Mesendoderm (in vitro differentiated cells): ENCODE data around the gene CYP26B1.
A peak's percentile ranks its signal among the peaks of the same experiment; 100 is the strongest.

Experiments
- DNase-seq: peaks from one replicate; pipeline ENCODE4 v3.0.0; 2013
- H2AK5ac ChIP-seq: 2 replicates; pipeline ENCODE4 v1.6.1; 2013; ENCODE audit warnings: low read length, inconsistent platforms
- H2BK120ac ChIP-seq: 2 replicates; pipeline ENCODE4 v1.6.1; 2013; ENCODE audit warnings: low read depth, mild to moderate bottlenecking, low read length, moderate library complexity, mixed read lengths
- H2BK15ac ChIP-seq: replicated peaks from 2 replicates; pipeline ENCODE4 v1.6.1; 2013; ENCODE audit warnings: low read depth, mild to moderate bottlenecking, moderate library complexity
- H2BK5ac ChIP-seq: 2 replicates; pipeline ENCODE4 v1.6.1; 2013; ENCODE audit warnings: low read length, inconsistent platforms
- H3K18ac ChIP-seq: 2 replicates; pipeline ENCODE4 v1.6.1; 2013; ENCODE audit warnings: mild to moderate bottlenecking, low read length, mixed read lengths
- H3K23ac ChIP-seq: one replicate; pipeline ENCODE4 v1.6.1; 2013; ENCODE audit warnings: low read length
- H3K27ac ChIP-seq: 2 replicates; pipeline ENCODE4 v1.5.1; 2013; ENCODE audit warnings: low read depth, mild to moderate bottlenecking, inconsistent platforms, low read length, moderate library complexity
- H3K27me3 ChIP-seq: 2 replicates; pipeline ENCODE4 v1.6.1; 2013; ENCODE audit warnings: low read length, control low read depth, mild to moderate bottlenecking, inconsistent platforms; ENCODE audit not compliant: insufficient read depth, poor library complexity
- H3K36me3 ChIP-seq: 2 replicates; pipeline ENCODE4 v1.6.1; 2013; ENCODE audit warnings: low read length, inconsistent platforms; ENCODE audit not compliant: control insufficient read depth, insufficient read depth
- H3K4ac ChIP-seq: one replicate; pipeline ENCODE4 v1.6.1; 2013; ENCODE audit warnings: low read depth, mild to moderate bottlenecking, low read length, moderate library complexity
- H3K4me1 ChIP-seq: 2 replicates; pipeline ENCODE4 v1.6.1; 2013; ENCODE audit warnings: low read depth, low read length, inconsistent platforms; ENCODE audit not compliant: control insufficient read depth
- H3K4me2 ChIP-seq: 2 replicates; pipeline ENCODE4 v1.6.1; 2013; ENCODE audit warnings: low read length
- H3K4me3 ChIP-seq: 2 replicates; pipeline ENCODE4 v1.5.1; 2013; ENCODE audit warnings: mild to moderate bottlenecking, low read length
- H3K56ac ChIP-seq: one replicate; pipeline ENCODE4 v1.6.1; 2013; ENCODE audit warnings: low read length
- H3K79me1 ChIP-seq: 2 replicates; pipeline ENCODE4 v1.6.1; 2013; ENCODE audit warnings: low read length, inconsistent platforms
- H3K79me2 ChIP-seq: 2 replicates; pipeline ENCODE4 v1.6.1; 2013; ENCODE audit warnings: mild to moderate bottlenecking, low read length; ENCODE audit not compliant: control insufficient read depth, insufficient read depth
- H3K9ac ChIP-seq: 2 replicates; pipeline ENCODE4 v1.6.1; 2013; ENCODE audit warnings: low read length, inconsistent platforms
- H4K5ac ChIP-seq: one replicate; pipeline ENCODE4 v1.6.1; 2013; ENCODE audit warnings: low read length
- H4K8ac ChIP-seq: one replicate; pipeline ENCODE4 v1.6.1; 2013; ENCODE audit warnings: low read depth, mild to moderate bottlenecking, control low read depth, low read length, moderate library complexity
- WGBS: extraction: QIAGEN DNeasy Blood & Tissue Kit; methylation state at CpG from one replicate; pipeline ENCODE4 v1.1.7; 2013; ENCODE audit warnings: low lambda C conversion rate, missing lambda C conversion rate; ENCODE audit not compliant: insufficient coverage; ENCODE audit errors: extremely low coverage; 5-methylcytosine and 5-hydroxymethylcytosine counted together

CYP26B1 gene

GRCh38 chr2:72183016-72183415 lies 35.4 kb upstream of the CYP26B1 start:
- Histone ChIP-seq H4K5ac (no peak overlapping the region), H3K27me3 (no peaks in the 10 kb centered on the region), H3K36me3 (no peaks in the 10 kb centered on the region), H2BK15ac (no peak overlapping the region), H3K79me2 (no peaks in the 10 kb centered on the region), H3K56ac (no peak overlapping the region), H3K9ac (no peak overlapping the region), H4K8ac (no peak overlapping the region), H3K18ac (no peak overlapping the region), H3K4me1 (no peaks in the 10 kb centered on the region), H2BK120ac (no peak overlapping the region), H3K27ac (no peak overlapping the region), H3K79me1 (no peaks in the 10 kb centered on the region), H3K4ac (no peak overlapping the region), H3K4me2 (no peak overlapping the region), H2BK5ac (no peak overlapping the region), H3K4me3 (no peak overlapping the region), H3K23ac (no peak overlapping the region), H2AK5ac (no peak overlapping the region)
- DNase-seq, result no peak

GRCh38 chr2:72182547-72182946 lies 34.9 kb upstream of the CYP26B1 start:
- Histone ChIP-seq H3K79me2 (no peaks in the 10 kb centered on the region), H3K9ac (no peak overlapping the region), H2BK5ac (no peak overlapping the region), H3K4me3 (no peak overlapping the region), H3K18ac (no peak overlapping the region), H3K4me1 (no peaks in the 10 kb centered on the region), H2BK120ac (no peak overlapping the region), H2AK5ac (no peak overlapping the region), H3K23ac (no peak overlapping the region), H3K27ac (no peak overlapping the region), H3K27me3 (no peaks in the 10 kb centered on the region), H3K4ac (no peak overlapping the region), H4K8ac (no peak overlapping the region), H2BK15ac (no peak overlapping the region), H3K36me3 (no peaks in the 10 kb centered on the region), H3K79me1 (no peaks in the 10 kb centered on the region), H4K5ac (no peak overlapping the region), H3K56ac (no peak overlapping the region), H3K4me2 (no peak overlapping the region)
- DNase-seq, result no peak
- no CpG with 5 or more reads among the region's 4 CpGs for WGBS

GRCh38 chr2:72181616-72182015 lies 34.0 kb upstream of the CYP26B1 start:
- peak; percentile 71 for DNase-seq
- Histone ChIP-seq H3K23ac (no peak overlapping the region), H3K27ac (peak overlapping the region; percentile 29), H2AK5ac (no peak overlapping the region), H3K18ac (no peak overlapping the region), H3K36me3 (no peaks in the 10 kb centered on the region), H3K79me2 (no peaks in the 10 kb centered on the region), H3K9ac (no peak overlapping the region), H3K27me3 (no peaks in the 10 kb centered on the region), H3K4me3 (no peak overlapping the region), H2BK5ac (no peak overlapping the region), H3K4me2 (no peak overlapping the region), H4K5ac (no peak overlapping the region), H4K8ac (no peak overlapping the region), H3K4ac (no peak overlapping the region), H3K79me1 (no peaks in the 10 kb centered on the region), H2BK15ac (no peak overlapping the region), H3K4me1 (no peaks in the 10 kb centered on the region), H2BK120ac (no peak overlapping the region), H3K56ac (no peak overlapping the region)
- no CpG with 5 or more reads among the region's 2 CpGs for WGBS

GRCh38 chr2:72180351-72180750 lies 32.7 kb upstream of the CYP26B1 start:
- no peaks in the 10 kb centered on the region for H3K79me1 ChIP-seq
- H2BK5ac ChIP-seq, result no peak overlapping the region
- H3K36me3 ChIP-seq, result no peaks in the 10 kb centered on the region
- no peak overlapping the region for H3K4me2 ChIP-seq
- no peaks in the 10 kb centered on the region for H3K79me2 ChIP-seq
- no peak overlapping the region for H2BK120ac ChIP-seq
- H3K4me3 ChIP-seq, result no peak overlapping the region
- no peak overlapping the region for H2AK5ac ChIP-seq
- no peak for DNase-seq
- no peak overlapping the region for H3K27ac ChIP-seq
- no peak overlapping the region for H3K23ac ChIP-seq
- no peak overlapping the region for H3K56ac ChIP-seq
- H4K5ac ChIP-seq, result no peak overlapping the region
- no peak overlapping the region for H3K4ac ChIP-seq
- H3K4me1 ChIP-seq, result no peaks in the 10 kb centered on the region
- no peak overlapping the region for H3K9ac ChIP-seq
- H4K8ac ChIP-seq, result no peak overlapping the region
- no peaks in the 10 kb centered on the region for H3K27me3 ChIP-seq
- WGBS, result no CpG with 5 or more reads among the region's 1 CpG
- no peak overlapping the region for H3K18ac ChIP-seq
- no peak overlapping the region for H2BK15ac ChIP-seq

- no peak overlapping the region for H2BK120ac ChIP-seq
- H3K9ac ChIP-seq, result no peak overlapping the region
- no peaks in the 10 kb centered on the region for H3K79me1 ChIP-seq
- no peaks in the 10 kb centered on the region for H3K79me2 ChIP-seq
- H3K27ac ChIP-seq, result no peak overlapping the region
- H3K4me2 ChIP-seq, result no peak overlapping the region
- no peak overlapping the region for H3K4ac ChIP-seq
- peaks cover 3% of the 10 kb centered on the region for H3K4me1 ChIP-seq
- no peak overlapping the region for H3K56ac ChIP-seq
- no peak overlapping the region for H2AK5ac ChIP-seq
- no peak overlapping the region for H2BK5ac ChIP-seq
- H3K36me3 ChIP-seq, result no peaks in the 10 kb centered on the region
- no peak overlapping the region for H4K5ac ChIP-seq
- no peak overlapping the region for H3K23ac ChIP-seq
- DNase-seq, result no peak
- no peak overlapping the region for H3K4me3 ChIP-seq
- H3K18ac ChIP-seq, result no peak overlapping the region
- whole genome bisulfite sequencing, result no CpG with 5 or more reads among the region's 2 CpGs
- H3K27me3 ChIP-seq, result no peaks in the 10 kb centered on the region
- no peak overlapping the region for H2BK15ac ChIP-seq
- H4K8ac ChIP-seq, result no peak overlapping the region
Measured at GRCh38 chr2:72178551-72178950, 30.9 kb upstream of the CYP26B1 start.

GRCh38 chr2:72176281-72176680 lies 28.6 kb upstream of the CYP26B1 start:
- H3K9ac ChIP-seq, result no peak overlapping the region
- H3K4me1 ChIP-seq, result peaks cover 9% of the 10 kb centered on the region
- H2BK15ac ChIP-seq, result no peak overlapping the region
- no peaks in the 10 kb centered on the region for H3K79me2 ChIP-seq
- no peak overlapping the region for H3K4ac ChIP-seq
- no peak overlapping the region for H3K4me2 ChIP-seq
- H2BK120ac ChIP-seq, result no peak overlapping the region
- H3K79me1 ChIP-seq, result no peaks in the 10 kb centered on the region
- no peak overlapping the region for H4K8ac ChIP-seq
- no peak overlapping the region for H3K18ac ChIP-seq
- H2AK5ac ChIP-seq, result no peak overlapping the region
- H3K36me3 ChIP-seq, result no peaks in the 10 kb centered on the region
- no peak overlapping the region for H3K56ac ChIP-seq
- no peak overlapping the region for H3K23ac ChIP-seq
- H3K27ac ChIP-seq, result no peak overlapping the region
- H3K4me3 ChIP-seq, result no peak overlapping the region
- no CpG with 5 or more reads among the region's 1 CpG for WGBS
- H3K27me3 ChIP-seq, result no peaks in the 10 kb centered on the region
- H4K5ac ChIP-seq, result no peak overlapping the region
- DNase-seq, result no peak
- H2BK5ac ChIP-seq, result no peak overlapping the region
